GM12878 (cell line): ENCODE measurements around the gene ADK. TPM values are rescaled to one million over a fixed set of nuclear protein-coding genes. Genes with fewer than 3 reads are reported as not detected.

Experiments
- CUX1 ChIP-seq: IDR thresholded peaks from 2 replicates; pipeline ENCODE4 v1.6.1; 2012; ENCODE audit warnings: improper control_type of control experiment, low read depth, low read length; ENCODE audit not compliant: insufficient replicate concordance
- MTA3 ChIP-seq: IDR thresholded peaks from 2 replicates; pipeline ENCODE4 v1.6.1; 2012; ENCODE audit warnings: low read length, inconsistent platforms, borderline replicate concordance
- REST ChIP-seq: IDR thresholded peaks from 2 replicates; pipeline ENCODE4 v1.6.1; 2012; ENCODE audit warnings: mild to moderate bottlenecking, low read depth, low read length
- TBL1XR1 ChIP-seq: IDR thresholded peaks from 2 replicates; pipeline ENCODE4 v1.6.1; 2012; ENCODE audit warnings: low read depth, low read length, improper control_type of control experiment
- polyA plus RNA-seq, 11 experiments: library from polyadenylated mRNA; depleted of rRNA in 4 of 11; unstranded in 6 of 11; stranded (reverse) in 5 of 11; fragments of >200 nt; fragmentation: Nextera tagmentation in 4 of 11; fragmentation: Illumina TruSeq in 1 of 11; extraction: Ambion mirVana in 4 of 11; extraction: Trizol in 1 of 11; gene quantifications; 1 replicate in 1 of 11; 2 replicates in 10 of 11; pipeline versions ENCODE4 v1.2.1 to v1.2.3, GENCODE V29; 2011 to 2016; ENCODE audit warnings: inconsistent platforms in 2 of 11, missing spikeins in 2 of 11, low read depth in 1 of 11
- total RNA-seq, 4 experiments: library from RNA; depleted of rRNA in 3 of 4; stranded (reverse); fragments of >200 nt in 3 of 4; fragmentation: Illumina TruSeq in 1 of 4; extraction: Trizol in 1 of 4; gene quantifications; 2 replicates each; pipeline versions ENCODE4 v1.2.1 to v1.2.3, GENCODE V29; 2013 to 2021

Gene ADK
- total and polyA plus RNA-seq, 10 of the 15 experiments (the other 5 are each of a cell fraction or from before 2014, with no cell fraction given): 42.0 to 151 (median 81.6) TPM

GRCh38 chr10:74417397-74417796, 266.4 kb downstream of the ADK start (continued):
- no peak for TF ChIP-seq CUX1
- TF ChIP-seq REST: no peak
- no peak for TF ChIP-seq TBL1XR1
- TF ChIP-seq MTA3: no peak
- TF ChIP-seq, all 136 proteins: peak for 0
